Thyroid gland (tissue), 4 donors: ENCODE measurements around the gene GKN1.

Experiments used
- CTCF ChIP-seq, 6 experiments: fragments of 200-600 bp in 3 of 6; fragments of 450-650 bp in 3 of 6; sonication (generic) in 3 of 6; IDR thresholded peaks; one replicate each; pipeline ENCODE4 v1.5.1; 2016 to 2019; ENCODE audit warnings: antibody characterized with exemption in 6 of 6, mild to moderate bottlenecking in 2 of 6, inconsistent platforms in 1 of 6, moderate library complexity in 1 of 6
- POLR2A ChIP-seq, 2 donors: fragments of 450-650 bp; IDR thresholded peaks; one replicate each; pipeline ENCODE4 v1.6.1; 2017; ENCODE audit warnings: antibody characterized with exemption in 2 of 2, mild to moderate bottlenecking in 2 of 2, moderate library complexity in 1 of 2

DNA sequence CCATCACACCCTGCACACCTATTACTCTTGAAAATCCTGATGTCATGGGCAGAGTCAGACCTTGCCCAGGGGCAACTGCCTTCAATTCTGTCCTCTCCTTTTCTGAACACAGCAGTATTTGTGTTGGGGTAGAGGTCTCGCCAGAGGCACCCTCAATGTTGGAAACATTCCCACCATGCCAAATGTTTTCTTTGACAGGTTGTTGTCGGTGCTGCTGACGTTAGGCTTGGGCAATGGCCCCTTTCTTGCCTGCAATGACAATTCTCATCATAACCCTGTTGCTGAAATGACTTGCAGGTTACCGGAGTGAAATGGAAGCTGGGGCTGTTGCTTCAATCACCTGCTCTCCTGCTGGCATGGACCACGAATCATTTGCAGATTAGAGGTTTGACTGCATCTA is 17.9 kb downstream of the GKN1 start:
- TF ChIP-seq POLR2A (IDR thresholded peaks at IDR 0.05) (no peak), CTCF (IDR thresholded peaks at IDR 0.05) (no peak)
